Right lobe of liver (tissue), 4 donors: Measurements from ENCODE around the gene LDLRAD4.

Experiments
- CTCF ChIP-seq, 4 donors: fragments of 200-600 bp in 3 of 4; fragments of 450-650 bp in 1 of 4; IDR thresholded peaks; one replicate each; pipeline versions ENCODE4 v1.5.1 to v1.8.0; 2016 to 2022; ENCODE audit warnings: antibody characterized with exemption in 4 of 4, mild to moderate bottlenecking in 2 of 4
- POLR2A ChIP-seq: fragments of 450-650 bp; IDR thresholded peaks from one replicate; pipeline ENCODE4 v1.6.1; 2017; ENCODE audit warnings: antibody characterized with exemption, mild to moderate bottlenecking
- donor health status: DM: no; HTN: no; CAD: no.
- donor health status: DM: no; HTN: no; CAD: no.
- donor health status: DM: no; HTN: yes; CAD: no.

GRCh38 chr18:13191031-13191430 is 27.5 kb upstream of the LDLRAD4 start:
- no peak for TF ChIP-seq POLR2A
- TF ChIP-seq CTCF (IDR thresholded peaks at IDR 0.05): no peak
